HPDE6-E6E7 (cell line): ENCODE measurements around the gene TMEM203.

ENCODE experiments used
- DNase-seq: peaks from one replicate; pipeline ENCODE4 v3.0.0; 2011; ENCODE audit warnings: missing footprints; ENCODE audit errors: extremely low spot score

TMEM203 gene

GRCh38 chr9:137198051-137198901 is 7.2 kb downstream of the TMEM203 start:
- no peak for DNase-seq

GRCh38 chr9:137195525-137196220 is 9.8 kb downstream of the TMEM203 start:
- DNase-seq = no peak

GRCh38 chr9:137194909-137195308 is 10.5 kb downstream of the TMEM203 start:
- DNase-seq = no peak

GRCh38 chr9:137194388-137194787 is 11.1 kb downstream of the TMEM203 start:
- no peak for DNase-seq

GRCh38 chr9:137193771-137194170 is 11.7 kb downstream of the TMEM203 start:
- no peak for DNase-seq

- no peak for DNase-seq
Observed at GRCh38 chr9:137192859-137193258, 12.6 kb downstream of the TMEM203 start.

- DNase-seq = no peak
Observed at GRCh38 chr9:137192448-137192780, 13.0 kb downstream of the TMEM203 start.

- no peak for DNase-seq
Observed at GRCh38 chr9:137191691-137192447, 13.6 kb downstream of the TMEM203 start.

- no peak for DNase-seq
Observed at GRCh38 chr9:137191245-137191644, 14.2 kb downstream of the TMEM203 start.

GRCh38 chr9:137190315-137190856 is 15.1 kb downstream of the TMEM203 start:
- DNase-seq = no peak

- no peak for DNase-seq
Observed at GRCh38 chr9:137189297-137190295, 15.9 kb downstream of the TMEM203 start.

GRCh38 chr9:137188490-137189296 is 16.8 kb downstream of the TMEM203 start, which contains the start of the genes ANAPC2 and SSNA1:
ANAPC2 (minus strand) TSS chr9:137188560; CDS start chr9:137188532, 28 bp downstream.
SSNA1 (plus strand) TSS chr9:137188676; CDS start chr9:137188727, 51 bp downstream.
- peak; percentile 89 for DNase-seq

GRCh38 chr9:137188086-137188489 is 17.4 kb downstream of the TMEM203 start:
- no peak for DNase-seq

GRCh38 chr9:137187386-137187785 is 18.1 kb downstream of the TMEM203 start:
- DNase-seq = no peak

GRCh38 chr9:137186385-137186784 is 19.1 kb downstream of the TMEM203 start:
- no peak for DNase-seq

- no peak for DNase-seq
Observed at GRCh38 chr9:137185921-137186320, 19.5 kb downstream of the TMEM203 start.

- no peak for DNase-seq
Observed at GRCh38 chr9:137184881-137185660, 20.4 kb downstream of the TMEM203 start.

GRCh38 chr9:137183980-137184595 is 21.4 kb downstream of the TMEM203 start:
- no peak for DNase-seq

GRCh38 chr9:137182836-137183235 is 22.6 kb downstream of the TMEM203 start:
- DNase-seq = no peak
